Mucosa of rectum (tissue), 2 donors: ENCODE results near the gene PGAM2.

Source experiments
- H3K27ac ChIP-seq, 2 donors: one replicate each; pipeline ENCODE4 v1.7.0; 2013; ENCODE audit warnings: inconsistent platforms in 2 of 2, low read depth in 2 of 2, low read length in 2 of 2
- H3K27me3 ChIP-seq, 2 donors: one replicate each; pipeline ENCODE4 v1.7.0; 2013; ENCODE audit warnings: low read length in 2 of 2; ENCODE audit not compliant: control insufficient read depth in 2 of 2, insufficient read depth in 2 of 2
- H3K36me3 ChIP-seq, 2 donors: one replicate each; pipeline ENCODE4 v1.7.0; 2013; ENCODE audit warnings: low read length in 2 of 2; ENCODE audit not compliant: control insufficient read depth in 2 of 2, insufficient read depth in 2 of 2
- H3K4me1 ChIP-seq, 2 donors: one replicate each; pipeline ENCODE4 v1.7.0; 2013; ENCODE audit warnings: low read length in 2 of 2, mild to moderate bottlenecking in 1 of 2; ENCODE audit not compliant: control insufficient read depth in 2 of 2, insufficient read depth in 2 of 2
- H3K4me3 ChIP-seq, 2 donors: one replicate each; pipeline ENCODE4 v1.7.0; 2013; ENCODE audit warnings: low read length in 2 of 2
- H3K9ac ChIP-seq, 2 donors: one replicate each; pipeline ENCODE4 v1.7.0; 2013; ENCODE audit warnings: low read length in 2 of 2, low read depth in 1 of 2, mild to moderate bottlenecking in 1 of 2
- H3K9me3 ChIP-seq, 2 donors: one replicate each; pipeline ENCODE4 v1.7.0; 2013; ENCODE audit warnings: low read length in 2 of 2; ENCODE audit not compliant: control insufficient read depth in 2 of 2
- donor health status: healthy.
- donor health status: Normal muscosa, but diverticular disease.

PGAM2 gene

GRCh38 chr7:44059219-44060090, 5.9 kb downstream of the PGAM2 start:
- Histone ChIP-seq H3K9ac (no peak overlapping the region), H3K4me3 (no peak overlapping the region), H3K27me3 (no peaks in the 10 kb centered on the region), H3K27ac (no peak overlapping the region), H3K9me3 (no peaks in the 10 kb centered on the region), H3K4me1 (no peaks in the 10 kb centered on the region), H3K36me3 (peaks cover 53 to 66% of the 10 kb centered on the region in 2 donors)

GRCh38 chr7:44058759-44059218, 6.6 kb downstream of the PGAM2 start:
- Histone ChIP-seq H3K36me3 (peaks cover 53 to 68% of the 10 kb centered on the region in 2 donors), H3K4me3 (no peak overlapping the region), H3K9ac (no peak overlapping the region), H3K27me3 (no peaks in the 10 kb centered on the region), H3K9me3 (no peaks in the 10 kb centered on the region), H3K27ac (no peak overlapping the region), H3K4me1 (no peaks in the 10 kb centered on the region)

GRCh38 chr7:44057849-44058758, 7.3 kb downstream of the PGAM2 start:
- Histone ChIP-seq H3K27me3 (no peaks in the 10 kb centered on the region), H3K4me1 (no peaks in the 10 kb centered on the region), H3K9me3 (no peaks in the 10 kb centered on the region), H3K4me3 (no peak overlapping the region), H3K36me3 (peaks cover 54 to 69% of the 10 kb centered on the region in 2 donors), H3K9ac (no peak overlapping the region), H3K27ac (no peak overlapping the region)

DNA sequence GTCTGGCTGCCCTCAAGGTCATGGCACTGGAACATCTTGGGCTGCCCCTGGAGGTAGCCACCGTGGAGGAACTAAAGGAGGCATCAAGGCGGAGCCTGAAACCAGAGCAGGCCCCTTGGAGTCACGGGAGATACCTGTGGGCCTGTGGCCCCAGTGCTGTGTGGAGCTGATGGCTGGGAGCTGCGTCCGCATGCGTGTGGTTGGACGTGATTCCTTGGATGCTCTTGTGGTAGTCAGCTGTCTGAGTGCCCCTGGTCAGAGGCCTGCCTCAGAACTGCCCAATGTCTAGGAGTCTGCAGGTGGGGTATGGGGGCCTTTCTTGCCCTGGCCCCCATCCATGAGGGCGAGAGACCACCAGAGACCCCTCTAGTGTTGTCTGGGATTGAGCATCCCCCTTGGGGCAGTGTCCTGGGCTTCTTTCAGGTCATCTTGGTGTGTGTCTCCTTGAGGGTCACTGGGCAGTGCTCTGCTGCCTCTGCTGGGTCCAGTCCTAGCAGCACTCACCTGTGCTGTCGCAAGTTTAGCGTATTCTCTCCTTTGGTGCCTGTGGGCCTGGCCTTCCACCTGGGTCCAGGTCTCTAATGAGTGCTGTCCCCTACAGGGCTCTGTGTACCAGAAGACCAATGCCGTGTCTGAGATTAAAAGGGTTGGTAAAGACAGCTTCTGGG, 8.1 kb downstream of the PGAM2 start:
- H3K9me3 ChIP-seq: no peaks in the 10 kb centered on the region
- H3K9ac ChIP-seq: no peak overlapping the region
- no peaks in the 10 kb centered on the region for H3K27me3 ChIP-seq
- peaks cover 60 to 75% of the 10 kb centered on the region in 2 donors for H3K36me3 ChIP-seq
- no peak overlapping the region for H3K4me3 ChIP-seq
- H3K4me1 ChIP-seq: no peaks in the 10 kb centered on the region
- H3K27ac ChIP-seq: no peak overlapping the region

GRCh38 chr7:44056681-44057080, 8.7 kb downstream of the PGAM2 start:
- H3K36me3 ChIP-seq: peaks cover 63 to 76% of the 10 kb centered on the region in 2 donors
- no peaks in the 10 kb centered on the region for H3K9me3 ChIP-seq
- H3K4me1 ChIP-seq: no peaks in the 10 kb centered on the region
- no peaks in the 10 kb centered on the region for H3K27me3 ChIP-seq
- H3K9ac ChIP-seq: no peak overlapping the region
- no peak overlapping the region for H3K4me3 ChIP-seq
- H3K27ac ChIP-seq: no peak overlapping the region

GRCh38 chr7:44052771-44053365, 12.5 kb downstream of the PGAM2 start:
- Histone ChIP-seq H3K27ac (no peak overlapping the region), H3K9me3 (no peaks in the 10 kb centered on the region), H3K36me3 (peaks cover 47 to 63% of the 10 kb centered on the region in 2 donors), H3K9ac (no peak overlapping the region), H3K4me3 (no peak overlapping the region), H3K4me1 (no peaks in the 10 kb centered on the region), H3K27me3 (no peaks in the 10 kb centered on the region)

- no peaks in the 10 kb centered on the region for H3K9me3 ChIP-seq
- no peak overlapping the region for H3K4me3 ChIP-seq
- no peak overlapping the region for H3K9ac ChIP-seq
- no peaks in the 10 kb centered on the region for H3K27me3 ChIP-seq
- peaks cover under 1 to 2% of the 10 kb centered on the region in 2 donors for H3K4me1 ChIP-seq
- H3K36me3 ChIP-seq: peaks cover 36 to 52% of the 10 kb centered on the region in 2 donors
- no peak overlapping the region for H3K27ac ChIP-seq
These were observed 13.7 kb downstream of the PGAM2 start for GRCh38 chr7:44051611-44052220.

GRCh38 chr7:44050915-44051560, 14.3 kb downstream of the PGAM2 start:
- Histone ChIP-seq H3K27me3 (no peaks in the 10 kb centered on the region), H3K4me1 (peaks cover 7 to 9% of the 10 kb centered on the region in 2 donors), H3K9ac (no peak overlapping the region), H3K27ac (no peak overlapping the region), H3K36me3 (peaks cover 40 to 48% of the 10 kb centered on the region in 2 donors), H3K9me3 (no peaks in the 10 kb centered on the region), H3K4me3 (no peak overlapping the region)
